ENCODE results near the gene PSORS1C2.
"Not testable (repeated sequence)": the region's sequence is repeated elsewhere in the genome, so short reads cannot be mapped to it uniquely, and the experiment has no call there.

PSORS1C2 gene

DNA sequence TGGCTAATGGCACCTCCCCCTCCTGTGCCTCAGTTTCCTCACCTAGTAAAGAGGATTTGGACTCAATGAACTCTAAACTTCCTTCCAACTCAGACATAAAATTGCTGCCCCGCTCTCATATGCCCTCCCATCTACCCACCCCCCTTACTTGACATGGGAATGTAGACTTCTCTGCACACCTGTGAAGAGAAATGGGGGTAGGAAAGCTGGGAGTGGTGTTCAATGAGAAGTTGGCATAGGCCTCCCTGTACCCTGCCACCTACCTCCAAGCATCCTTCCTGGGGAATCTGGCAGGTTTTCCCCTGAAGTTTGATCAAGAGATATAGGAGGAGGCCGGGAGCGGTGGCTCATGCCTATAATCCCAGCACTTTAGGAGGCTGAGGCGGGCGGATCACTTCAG lies 35.5 kb upstream of the PSORS1C2 start:
- H3K27ac ChIP-seq (ENCODE audit: low read depth, low read length) = peak overlapping the region; percentile 96; the same call in 1 of the 2 replicates

DNA sequence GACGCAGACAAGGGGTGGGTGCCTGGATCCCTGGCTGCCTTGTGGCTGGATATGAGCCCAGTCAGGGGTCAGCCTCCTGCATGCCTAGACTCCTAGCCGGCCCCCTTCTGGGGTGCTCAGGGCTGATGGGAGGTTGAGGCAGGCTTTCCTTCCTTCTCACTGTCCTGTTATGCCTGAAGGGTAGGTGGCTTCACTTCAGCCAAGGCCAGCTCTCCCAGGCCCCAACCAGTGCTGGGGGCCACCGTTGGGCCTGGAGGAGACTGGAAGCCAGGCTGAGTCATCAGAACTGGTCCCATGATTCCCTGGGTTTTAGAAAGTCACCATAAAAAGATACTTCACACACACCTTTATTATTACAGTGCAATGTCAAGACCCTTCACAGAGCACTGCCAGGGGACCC lies 34.5 kb upstream of the PSORS1C2 start:
- Histone ChIP-seq H3K4me1 (ENCODE audit: control insufficient read depth, insufficient read depth, low read length) (peaks cover 54% of the 10 kb centered on the region), H3K36me3 (ENCODE audit: control insufficient read depth, insufficient read depth, low read length) (peaks cover 11% of the 10 kb centered on the region), H3K9me3 (ENCODE audit: control insufficient read depth, insufficient read depth, low read depth, low read length) (no peaks in the 10 kb centered on the region), H3K9ac (ENCODE audit: low read length) (peak overlapping the region; percentile 97), H3K27ac (ENCODE audit: low read depth, low read length) (peak overlapping the region; percentile 96), H3K27me3 (ENCODE audit: control insufficient read depth, insufficient read depth, low read length) (peaks cover 7% of the 10 kb centered on the region; the same call in 1 of the 2 replicates), H3K4me3 (ENCODE audit: low read depth, low read length) (peak overlapping the region; percentile 72)

More for the DNA sequence above, 35.5 kb upstream of the PSORS1C2 start:
- Histone ChIP-seq H3K4me3 (ENCODE audit: low read depth, low read length) (no peak overlapping the region; the same call in 1 of the 2 replicates), H3K4me1 (ENCODE audit: control insufficient read depth, insufficient read depth, low read length) (peaks cover 54% of the 10 kb centered on the region), H3K9me3 (ENCODE audit: control insufficient read depth, insufficient read depth, low read depth, low read length) (no peaks in the 10 kb centered on the region), H3K36me3 (ENCODE audit: control insufficient read depth, insufficient read depth, low read length) (0 out of 2 replicates have a peak, but pooled peaks cover 1% of the 10 kb centered on the region), H3K9ac (ENCODE audit: low read length) (peak overlapping the region; percentile 97), H3K27me3 (ENCODE audit: control insufficient read depth, insufficient read depth, low read length) (peaks cover 3% of the 10 kb centered on the region; the same call in 1 of the 2 replicates)

DNA sequence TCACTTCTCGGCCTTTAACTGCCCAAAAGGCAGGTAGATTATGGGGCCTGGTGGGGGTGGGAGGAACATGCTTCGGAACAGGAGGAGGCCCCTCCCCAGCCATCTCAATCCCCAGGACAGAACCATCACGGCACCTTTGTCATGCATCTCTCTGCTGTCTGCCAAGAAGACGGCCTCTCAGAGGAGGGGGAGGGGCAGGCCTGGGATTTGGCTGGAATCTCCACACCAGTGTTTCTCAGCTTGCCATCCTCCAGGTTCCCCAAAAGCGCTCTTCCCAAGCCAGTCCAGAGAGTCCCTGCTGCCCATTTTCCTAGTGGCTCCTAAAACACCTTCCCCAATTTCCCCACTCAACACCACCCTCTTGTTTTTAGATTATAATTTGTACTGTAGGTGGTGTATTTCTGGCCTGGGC lies 34.1 kb upstream of the PSORS1C2 start:
- H3K9me3 ChIP-seq (ENCODE audit: control insufficient read depth, insufficient read depth, low read depth, low read length) = no peaks in the 10 kb centered on the region
- peaks cover 8% of the 10 kb centered on the region; the same call in 1 of the 2 replicates for H3K27me3 ChIP-seq (ENCODE audit: control insufficient read depth, insufficient read depth, low read length)
- peaks cover 53% of the 10 kb centered on the region for H3K4me1 ChIP-seq (ENCODE audit: control insufficient read depth, insufficient read depth, low read length)
- peak overlapping the region; percentile 97 for H3K9ac ChIP-seq (ENCODE audit: low read length)
- peaks cover 13% of the 10 kb centered on the region for H3K36me3 ChIP-seq (ENCODE audit: control insufficient read depth, insufficient read depth, low read length)
- peak overlapping the region; percentile 72 for H3K4me3 ChIP-seq (ENCODE audit: low read depth, low read length)
- peak overlapping the region; percentile 96 for H3K27ac ChIP-seq (ENCODE audit: low read depth, low read length)

GRCh38 chr6:31171931-31172905 lies 33.4 kb upstream of the PSORS1C2 start:
- Histone ChIP-seq H3K4me3 (ENCODE audit: low read depth, low read length) (peak overlapping the region; percentile 72), H3K9me3 (ENCODE audit: control insufficient read depth, insufficient read depth, low read depth, low read length) (no peaks in the 10 kb centered on the region), H3K36me3 (ENCODE audit: control insufficient read depth, insufficient read depth, low read length) (peaks cover 18% of the 10 kb centered on the region), H3K9ac (ENCODE audit: low read length) (peak overlapping the region; percentile 97), H3K27ac (ENCODE audit: low read depth, low read length) (peak overlapping the region; percentile 96), H3K4me1 (ENCODE audit: control insufficient read depth, insufficient read depth, low read length) (peaks cover 50% of the 10 kb centered on the region), H3K27me3 (ENCODE audit: control insufficient read depth, insufficient read depth, low read length) (peaks cover 8% of the 10 kb centered on the region; the same call in 1 of the 2 replicates)

GRCh38 chr6:31170987-31171671 lies 32.3 kb upstream of the PSORS1C2 start:
- Histone ChIP-seq H3K4me1 (ENCODE audit: control insufficient read depth, insufficient read depth, low read length) (peaks cover 52% of the 10 kb centered on the region), H3K36me3 (ENCODE audit: control insufficient read depth, insufficient read depth, low read length) (peaks cover 24% of the 10 kb centered on the region), H3K27ac (ENCODE audit: low read depth, low read length) (peak overlapping the region; percentile 96), H3K27me3 (ENCODE audit: control insufficient read depth, insufficient read depth, low read length) (peaks cover 8% of the 10 kb centered on the region; the same call in 1 of the 2 replicates), H3K9ac (ENCODE audit: low read length) (peak overlapping the region; percentile 95), H3K9me3 (ENCODE audit: control insufficient read depth, insufficient read depth, low read depth, low read length) (no peaks in the 10 kb centered on the region), H3K4me3 (ENCODE audit: low read depth, low read length) (peak overlapping the region; percentile 72)

GRCh38 chr6:31170600-31170881 lies 31.7 kb upstream of the PSORS1C2 start, which contains the start of gene POU5F1:
Gene POU5F1, minus strand, starts transcription at chr6:31170682. Its CDS starts 62 bp downstream, at chr6:31170620.
- peaks cover 49% of the 10 kb centered on the region for H3K4me1 ChIP-seq (ENCODE audit: control insufficient read depth, insufficient read depth, low read length)
- H3K27me3 ChIP-seq (ENCODE audit: control insufficient read depth, insufficient read depth, low read length) = peaks cover 8% of the 10 kb centered on the region; the same call in 1 of the 2 replicates
- H3K27ac ChIP-seq (ENCODE audit: low read depth, low read length) = peak within 1 kb of the TSS; percentile 96
- peaks cover 30% of the 10 kb centered on the region for H3K36me3 ChIP-seq (ENCODE audit: control insufficient read depth, insufficient read depth, low read length)
- H3K9me3 ChIP-seq (ENCODE audit: control insufficient read depth, insufficient read depth, low read depth, low read length) = no peaks in the 10 kb centered on the region
- peak within 1 kb of the TSS; percentile 95 for H3K9ac ChIP-seq (ENCODE audit: low read length)
- peak within 1 kb of the TSS; percentile 72 for H3K4me3 ChIP-seq (ENCODE audit: low read depth, low read length)

- peak overlapping the region; percentile 93; the same call in 1 of the 2 replicates for H3K27ac ChIP-seq (ENCODE audit: low read depth, low read length)
These were observed 31.2 kb upstream of the PSORS1C2 start for GRCh38 chr6:31169858-31170599.

GRCh38 chr6:31169123-31169857 lies 30.4 kb upstream of the PSORS1C2 start:
- Histone ChIP-seq H3K27me3 (ENCODE audit: control insufficient read depth, insufficient read depth, low read length) (peaks cover 8% of the 10 kb centered on the region; the same call in 1 of the 2 replicates), H3K9me3 (ENCODE audit: control insufficient read depth, insufficient read depth, low read depth, low read length) (no peaks in the 10 kb centered on the region), H3K36me3 (ENCODE audit: control insufficient read depth, insufficient read depth, low read length) (peaks cover 40% of the 10 kb centered on the region), H3K27ac (ENCODE audit: low read depth, low read length) (peak overlapping the region; percentile 93; the same call in 1 of the 2 replicates), H3K4me1 (ENCODE audit: control insufficient read depth, insufficient read depth, low read length) (peaks cover 36% of the 10 kb centered on the region), H3K4me3 (ENCODE audit: low read depth, low read length) (peak overlapping the region; percentile 72), H3K9ac (ENCODE audit: low read length) (peak overlapping the region; percentile 95)

More at GRCh38 chr6:31169858-31170599, 31.2 kb upstream of the PSORS1C2 start:
- Histone ChIP-seq H3K36me3 (ENCODE audit: control insufficient read depth, insufficient read depth, low read length) (peaks cover 35% of the 10 kb centered on the region), H3K9ac (ENCODE audit: low read length) (peak overlapping the region; percentile 95), H3K4me1 (ENCODE audit: control insufficient read depth, insufficient read depth, low read length) (peaks cover 44% of the 10 kb centered on the region), H3K4me3 (ENCODE audit: low read depth, low read length) (peak overlapping the region; percentile 72)
- H3K9me3 ChIP-seq (ENCODE audit: control insufficient read depth, insufficient read depth, low read depth, low read length); H3K27me3 ChIP-seq (ENCODE audit: control insufficient read depth, insufficient read depth, low read length): not testable (repeated sequence)

- peak overlapping the region; percentile 95 for H3K9ac ChIP-seq (ENCODE audit: low read length)
- H3K27me3 ChIP-seq (ENCODE audit: control insufficient read depth, insufficient read depth, low read length) = peaks cover 8% of the 10 kb centered on the region; the same call in 1 of the 2 replicates
- peaks cover 30% of the 10 kb centered on the region for H3K4me1 ChIP-seq (ENCODE audit: control insufficient read depth, insufficient read depth, low read length)
- no peaks in the 10 kb centered on the region for H3K9me3 ChIP-seq (ENCODE audit: control insufficient read depth, insufficient read depth, low read depth, low read length)
- H3K36me3 ChIP-seq (ENCODE audit: control insufficient read depth, insufficient read depth, low read length) = peaks cover 46% of the 10 kb centered on the region
- H3K4me3 ChIP-seq (ENCODE audit: low read depth, low read length) = peak overlapping the region; percentile 72
- peak overlapping the region; percentile 93 for H3K27ac ChIP-seq (ENCODE audit: low read depth, low read length)
These were observed 29.7 kb upstream of the PSORS1C2 start for GRCh38 chr6:31168606-31169005.

DNA sequence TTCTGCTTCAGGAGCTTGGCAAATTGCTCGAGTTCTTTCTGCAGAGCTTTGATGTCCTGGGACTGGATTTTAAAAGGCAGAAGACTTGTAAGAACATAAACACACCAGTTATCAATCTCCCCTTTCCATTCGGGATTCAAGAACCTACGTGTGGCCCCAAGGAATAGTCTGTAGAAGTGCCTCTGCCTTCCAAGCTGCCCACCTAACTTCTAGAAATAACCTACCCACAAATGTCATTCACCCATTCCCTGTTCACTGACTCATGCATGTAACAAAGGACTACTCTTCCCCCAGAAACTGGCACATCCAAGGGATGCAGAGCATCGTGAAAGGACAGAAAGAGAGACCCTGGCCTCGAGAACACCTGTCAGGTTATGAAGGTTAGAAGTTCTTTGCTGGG lies 27.1 kb upstream of the PSORS1C2 start:
- peaks cover 22% of the 10 kb centered on the region for H3K4me1 ChIP-seq (ENCODE audit: control insufficient read depth, insufficient read depth, low read length)
- no peak overlapping the region for H3K9ac ChIP-seq (ENCODE audit: low read length)
- no peaks in the 10 kb centered on the region for H3K9me3 ChIP-seq (ENCODE audit: control insufficient read depth, insufficient read depth, low read depth, low read length)
- 0 out of 2 replicates have a peak overlapping the region, but pooled peaks have one; percentile 12 for H3K4me3 ChIP-seq (ENCODE audit: low read depth, low read length)
- peaks cover 8% of the 10 kb centered on the region; the same call in 1 of the 2 replicates for H3K27me3 ChIP-seq (ENCODE audit: control insufficient read depth, insufficient read depth, low read length)
- peaks cover 65% of the 10 kb centered on the region for H3K36me3 ChIP-seq (ENCODE audit: control insufficient read depth, insufficient read depth, low read length)
- no peak overlapping the region for H3K27ac ChIP-seq (ENCODE audit: low read depth, low read length)
